Endothelial cell of umbilical vein (primary cell): ENCODE measurements around the gene ORC1. TPM values are rescaled to one million over a fixed set of nuclear protein-coding genes. Genes with fewer than 3 reads are reported as not detected.

Source experiments
- BruUV-seq: library from RNA; stranded (reverse); fragments of 400-500 nt; replicated peaks from 2 replicates; lab custom pipeline; 2021; lab: Mats Ljungman, UMichigan
- CTCF ChIA-PET: fragments of 300-600, 350-600 bp; sonication (Branson Sonifier 250); formaldehyde crosslinking; loops from one replicate; lab custom pipeline; 2021; ENCODE audit warnings: antibody characterized with exemption, inconsistent platforms; lab: Charles Lee
- POLR2A ChIA-PET: fragments of 300-600, 350-600 bp; sonication (Branson Sonifier 250); formaldehyde crosslinking; loops from one replicate; lab custom pipeline; 2021; ENCODE audit warnings: antibody characterized with exemption, inconsistent platforms; lab: Charles Lee
- DNase-seq: peaks from one replicate; pipeline ENCODE4 v3.0.0-alpha.2; 2011; ENCODE audit warnings: low read depth, low spot score
- FAIRE-seq: peaks from 2 replicates; lab custom pipeline; 2011; peaks lifted over from hg19 to GRCh38; lab: Jason Lieb, UNC
- H2AFZ ChIP-seq: 2 replicates; pipeline ENCODE4 v1.6.0; 2012; ENCODE audit warnings: low read depth, low read length, control low read depth, inconsistent platforms
- H3K27ac ChIP-seq: 2 replicates; pipeline ENCODE4 v1.5.1; 2011; ENCODE audit warnings: low read depth, mild to moderate bottlenecking, control low read depth, low read length, moderate library complexity; ENCODE audit not compliant: insufficient read depth
- H3K27me3 ChIP-seq, 2 experiments: 2 replicates each; pipeline versions ENCODE4 v1.6.0 to v1.6.1; 2011; ENCODE audit warnings: low read length in 2 of 2, mixed read lengths in 1 of 2; ENCODE audit not compliant: control insufficient read depth in 2 of 2, insufficient read depth in 2 of 2
- H3K36me3 ChIP-seq, 2 experiments: 2 replicates in 1 of 2; 3 replicates in 1 of 2; pipeline ENCODE4 v1.5.1; 2011; ENCODE audit warnings: low read length in 2 of 2, mild to moderate bottlenecking in 1 of 2, moderate library complexity in 1 of 2; ENCODE audit not compliant: control insufficient read depth in 2 of 2, insufficient read depth in 2 of 2; ENCODE audit errors: extremely low read depth in 1 of 2
- H3K4me1 ChIP-seq: 3 replicates; pipeline ENCODE4 v1.5.1; 2011; ENCODE audit warnings: mild to moderate bottlenecking, low read length; ENCODE audit not compliant: control insufficient read depth, insufficient read depth; ENCODE audit errors: extremely low read depth
- H3K4me2 ChIP-seq: 2 replicates; pipeline ENCODE4 v1.6.1; 2011; ENCODE audit warnings: low read length, control low read depth, mixed read lengths; ENCODE audit not compliant: insufficient read depth
- H3K4me3 ChIP-seq, 3 experiments: fragments of 200-600 bp in 1 of 3; sonication (generic), shearing (Covaris generic) in 1 of 3; replicated peaks in 1 of 3; 2 replicates each; pipeline ENCODE4 v1.5.1; 2011 to 2016; ENCODE audit warnings: control low read depth in 3 of 3, low read length in 3 of 3, mild to moderate bottlenecking in 2 of 3, inconsistent platforms in 1 of 3, low read depth in 1 of 3, moderate library complexity in 1 of 3; ENCODE audit not compliant: insufficient read depth in 1 of 3
- H3K79me2 ChIP-seq: 2 replicates; pipeline ENCODE4 v1.6.0; 2012; ENCODE audit warnings: low read length, inconsistent platforms; ENCODE audit not compliant: control insufficient read depth, insufficient read depth
- H3K9ac ChIP-seq: replicated peaks from 2 replicates; pipeline ENCODE3; 2011; ENCODE audit warnings: low read length, control low read depth; ENCODE audit not compliant: insufficient read depth; ENCODE audit errors: extremely low read depth
- H3K9me1 ChIP-seq: replicated peaks from 3 replicates; pipeline ENCODE4 v1.6.0; 2011; ENCODE audit warnings: mild to moderate bottlenecking, low read length; ENCODE audit not compliant: control insufficient read depth, insufficient read depth; ENCODE audit errors: extremely low read depth
- H3K9me3 ChIP-seq: replicated peaks from 2 replicates; pipeline ENCODE4 v1.5.1; 2012; ENCODE audit warnings: low read length, inconsistent platforms; ENCODE audit not compliant: control insufficient read depth, insufficient read depth
- H4K20me1 ChIP-seq: replicated peaks from 2 replicates; pipeline ENCODE3; 2011; ENCODE audit warnings: mild to moderate bottlenecking, low read length; ENCODE audit not compliant: control insufficient read depth, insufficient read depth; ENCODE audit errors: extremely low read depth
- EZH2 ChIP-seq: IDR thresholded peaks from 2 replicates; pipeline ENCODE4 v1.6.1; 2012; ENCODE audit warnings: borderline replicate concordance, low read depth, mild to moderate bottlenecking, moderate library complexity, low read length, inconsistent platforms; ENCODE audit not compliant: severe bottlenecking
- FOS ChIP-seq: IDR thresholded peaks from 2 replicates; pipeline ENCODE4 v1.6.1; 2011; ENCODE audit warnings: mild to moderate bottlenecking, low read length, moderate library complexity, borderline replicate concordance; ENCODE audit not compliant: insufficient read depth
- JUN ChIP-seq: IDR thresholded peaks from 2 replicates; pipeline ENCODE4 v1.6.1; 2011; ENCODE audit warnings: borderline replicate concordance, low read depth; ENCODE audit not compliant: insufficient read length, insufficient read depth
- MYC ChIP-seq: IDR thresholded peaks from one replicate; pipeline ENCODE4 v1.6.1; 2011; ENCODE audit warnings: mild to moderate bottlenecking, low read depth, low read length
- POLR2AphosphoS5 ChIP-seq: IDR thresholded peaks from 2 replicates; pipeline ENCODE4 v1.6.1; 2012; ENCODE audit warnings: low read depth, mild to moderate bottlenecking, control low read depth, low read length, moderate library complexity; ENCODE audit not compliant: insufficient read depth
- dilution Hi-C: fragments of 300-500 bp; cut with MboI; formaldehyde crosslinking; loops from one replicate; pipeline ENCODE4 v1.15.0; 2019; ENCODE audit warnings: low sequenced_read_pairs; ENCODE audit not compliant: extremely low pct_ligation_motif_present
- intact Hi-C: fragments of 100-400 bp; cut with micrococcal nuclease; formaldehyde crosslinking; loops from one replicate; pipeline ENCODE4 v1.10.0; 2022
- polyA plus RNA-seq, 4 experiments: library from polyadenylated mRNA; depleted of rRNA in 3 of 4; stranded (reverse) in 3 of 4; unstranded in 1 of 4; fragments of >200 nt; gene quantifications; 2 replicates each; pipeline versions ENCODE4 v1.2.1 to v1.2.3, GENCODE V29; 2011 to 2012; ENCODE audit warnings: missing spikeins in 1 of 4
- total RNA-seq: library from RNA; stranded (reverse); gene quantifications from 2 replicates; pipeline ENCODE4 v1.2.3, GENCODE V29; 2021
- TF ChIP-seq, protein P1 (sequence below), 2 donors: IDR thresholded peaks; 1 replicate in 1 of 2; 2 replicates in 1 of 2; pipeline ENCODE4 v1.5.1; 2011; ENCODE audit warnings: low read length in 2 of 2, mild to moderate bottlenecking in 2 of 2, moderate library complexity in 2 of 2, control low read depth in 1 of 2, inconsistent platforms in 1 of 2, low read depth in 1 of 2; ENCODE audit not compliant: insufficient read depth in 1 of 2; ENCODE audit errors: extremely low read depth in 1 of 2
- TF ChIP-seq, protein P2 (sequence below): IDR thresholded peaks from 2 replicates; pipeline ENCODE4 v1.6.1; 2011; ENCODE audit not compliant: insufficient read depth, insufficient read length

Gene ORC1
- total and polyA plus RNA-seq, 2 donors (not counting 3 experiments of a cell fraction or from before 2014, with no cell fraction given), result 6.5 to 12.0 TPM

DNA sequence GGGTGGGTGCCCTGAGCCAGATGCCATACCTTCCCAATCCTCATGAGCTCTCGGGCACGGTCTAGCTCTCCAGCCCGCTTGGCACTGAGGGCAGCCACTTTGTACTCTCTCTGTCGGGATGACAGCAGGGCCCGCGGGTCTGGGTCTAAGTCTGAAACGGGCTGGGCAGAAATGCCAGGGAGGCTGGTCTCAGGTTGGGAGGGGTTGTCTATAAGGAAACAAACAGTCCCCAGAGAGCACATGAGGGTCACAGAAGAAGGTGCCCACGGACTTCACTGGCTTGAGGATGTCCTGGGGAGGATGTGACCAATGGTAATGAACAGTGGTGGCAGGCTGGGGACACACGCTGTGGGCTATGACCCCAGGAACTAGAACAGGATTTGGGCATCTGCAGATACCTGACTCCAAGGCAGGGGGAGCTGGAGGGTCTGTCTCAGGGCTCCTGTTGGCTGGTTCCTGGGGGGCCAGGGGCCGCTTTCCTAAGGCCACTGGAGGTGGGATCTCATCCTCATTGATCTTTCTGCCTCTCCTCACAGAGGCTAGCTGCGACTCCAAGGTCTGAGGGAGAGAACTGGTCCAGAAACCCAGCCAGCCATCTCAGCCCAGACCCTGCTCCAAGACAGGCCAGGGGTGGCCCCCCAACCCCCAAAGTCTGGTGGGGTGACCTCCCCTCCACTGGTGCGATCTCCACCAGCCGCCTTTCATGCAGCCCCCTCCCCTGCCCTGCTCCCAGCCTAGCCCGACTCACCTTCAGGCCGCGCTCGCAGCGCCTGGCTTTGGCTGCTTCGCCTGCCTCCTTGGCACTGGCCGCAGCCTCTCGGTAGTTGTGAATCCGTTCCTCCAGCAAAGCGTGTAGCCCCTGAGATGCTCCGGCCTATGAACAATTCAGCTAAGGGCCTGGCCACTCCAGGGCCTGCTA is 44.3 kb downstream of the ORC1 start:
- no peaks in the 10 kb centered on the region for H3K27me3 ChIP-seq
- ChIA-PET POLR2A (no interaction called here), CTCF (interaction anchor here (0.5 to 1.5 kb wide), 2 partner anchors 8 to 381 kb away, joined by 3 to 4 read pairs; no protein-coding TSS in a partner anchor)
- peaks cover 5% of the 10 kb centered on the region for H3K4me1 ChIP-seq
- BruUV-seq, result no TSS peak
- no peak for FAIRE-seq
- no peak overlapping the region for H3K27ac ChIP-seq
- no peaks in the 10 kb centered on the region for H3K9me1 ChIP-seq
- H3K79me2 ChIP-seq, result peaks cover 18% of the 10 kb centered on the region
- peaks cover 25 to 77% of the 10 kb centered on the region in 2 experiments for H3K36me3 ChIP-seq
- H4K20me1 ChIP-seq, result no peaks in the 10 kb centered on the region
- H3K4me3 ChIP-seq, result no peak overlapping the region
- no peak for DNase-seq
- no peak overlapping the region for H2AFZ ChIP-seq
- H3K9ac ChIP-seq, result no peak overlapping the region
- intact Hi-C loops (no loop called here), dilution Hi-C loops (no loop called here)
- no peak overlapping the region for H3K4me2 ChIP-seq
- no peaks in the 10 kb centered on the region for H3K9me3 ChIP-seq
- TF ChIP-seq, protein P1, sequence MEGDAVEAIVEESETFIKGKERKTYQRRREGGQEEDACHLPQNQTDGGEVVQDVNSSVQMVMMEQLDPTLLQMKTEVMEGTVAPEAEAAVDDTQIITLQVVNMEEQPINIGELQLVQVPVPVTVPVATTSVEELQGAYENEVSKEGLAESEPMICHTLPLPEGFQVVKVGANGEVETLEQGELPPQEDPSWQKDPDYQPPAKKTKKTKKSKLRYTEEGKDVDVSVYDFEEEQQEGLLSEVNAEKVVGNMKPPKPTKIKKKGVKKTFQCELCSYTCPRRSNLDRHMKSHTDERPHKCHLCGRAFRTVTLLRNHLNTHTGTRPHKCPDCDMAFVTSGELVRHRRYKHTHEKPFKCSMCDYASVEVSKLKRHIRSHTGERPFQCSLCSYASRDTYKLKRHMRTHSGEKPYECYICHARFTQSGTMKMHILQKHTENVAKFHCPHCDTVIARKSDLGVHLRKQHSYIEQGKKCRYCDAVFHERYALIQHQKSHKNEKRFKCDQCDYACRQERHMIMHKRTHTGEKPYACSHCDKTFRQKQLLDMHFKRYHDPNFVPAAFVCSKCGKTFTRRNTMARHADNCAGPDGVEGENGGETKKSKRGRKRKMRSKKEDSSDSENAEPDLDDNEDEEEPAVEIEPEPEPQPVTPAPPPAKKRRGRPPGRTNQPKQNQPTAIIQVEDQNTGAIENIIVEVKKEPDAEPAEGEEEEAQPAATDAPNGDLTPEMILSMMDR (IDR thresholded peaks at IDR 0.05; ENCODE audit: extremely low read depth in 1 of 2, insufficient read depth in 1 of 2, low read depth in 1 of 2, low read length in 2 of 2), result no peak
- TF ChIP-seq, protein P2, sequence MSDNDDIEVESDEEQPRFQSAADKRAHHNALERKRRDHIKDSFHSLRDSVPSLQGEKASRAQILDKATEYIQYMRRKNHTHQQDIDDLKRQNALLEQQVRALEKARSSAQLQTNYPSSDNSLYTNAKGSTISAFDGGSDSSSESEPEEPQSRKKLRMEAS, result no peak
- TF ChIP-seq JUN (no peak), POLR2AphosphoS5 (no peak), FOS (no peak), MYC (no peak), EZH2 (no peak)
